NCI-H2107 treated with DMSO at 0.1 percent for 48 hours (cell line): ENCODE data around the gene FKRP.

Experiments
- DNase-seq: peaks from one replicate; lab custom pipeline; 2025; ENCODE audit not compliant: unreplicated experiment; lab: John Stamatoyannopoulos, UW

The FKRP gene

GRCh38 chr19:46719629-46720502 is 26.0 kb upstream of the FKRP start:
- DNase-seq = no peak

GRCh38 chr19:46720503-46721239 is 25.2 kb upstream of the FKRP start:
- no peak for DNase-seq

DNA sequence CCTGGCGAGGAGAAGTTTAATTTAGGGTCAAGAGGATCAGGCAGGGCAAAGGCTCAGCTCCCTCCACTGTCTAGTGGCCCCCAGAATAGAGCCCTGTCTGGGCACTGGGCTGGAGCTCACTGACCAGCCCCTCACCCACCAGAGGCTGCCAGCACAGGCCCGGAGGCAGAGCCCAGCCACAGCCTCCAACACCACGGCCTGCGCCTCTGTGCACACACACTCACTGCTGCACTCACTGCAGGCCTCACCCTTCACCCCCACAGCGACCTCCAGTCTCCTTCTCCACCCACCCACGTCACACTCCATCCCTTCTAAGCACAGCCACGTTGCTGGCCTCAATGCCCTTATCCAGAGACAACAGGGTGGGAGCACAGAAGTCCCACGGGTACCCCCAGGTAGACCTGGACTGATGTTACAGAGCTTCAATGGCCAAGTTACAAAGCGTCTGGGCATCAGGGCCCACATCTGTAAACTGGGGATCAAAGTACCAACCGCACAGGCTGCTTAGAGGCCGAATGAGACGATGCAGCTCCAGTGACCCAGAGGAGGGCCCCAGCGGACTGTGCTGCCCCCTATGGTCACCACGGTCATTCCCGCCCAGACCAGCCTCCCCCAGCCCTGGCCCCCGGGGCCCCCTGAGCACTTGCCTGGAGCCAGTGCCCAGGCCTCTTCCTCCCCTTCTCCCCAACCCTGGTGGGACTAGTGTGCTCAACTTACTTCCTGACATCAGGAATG is 24.4 kb upstream of the FKRP start:
- DNase-seq = no peak

DNA sequence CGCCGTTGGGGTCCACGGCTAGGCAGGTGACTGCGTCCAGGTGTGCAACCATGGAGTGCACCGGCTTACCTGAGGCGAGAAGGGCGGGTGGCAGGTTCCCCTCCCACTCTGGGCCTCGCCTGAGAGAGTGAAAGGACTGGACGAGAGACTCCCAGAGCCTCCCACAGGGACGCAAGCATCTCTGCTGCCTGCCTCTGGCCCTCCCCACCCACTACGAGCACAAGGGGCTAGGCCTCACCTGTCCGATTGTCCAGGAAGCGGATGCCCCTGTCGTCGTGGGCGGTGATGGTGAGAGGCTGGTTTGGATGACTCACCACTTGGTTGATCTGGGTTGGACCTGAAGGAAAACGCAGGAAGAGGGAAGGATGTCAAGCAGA is 23.9 kb upstream of the FKRP start:
- no peak for DNase-seq

DNA sequence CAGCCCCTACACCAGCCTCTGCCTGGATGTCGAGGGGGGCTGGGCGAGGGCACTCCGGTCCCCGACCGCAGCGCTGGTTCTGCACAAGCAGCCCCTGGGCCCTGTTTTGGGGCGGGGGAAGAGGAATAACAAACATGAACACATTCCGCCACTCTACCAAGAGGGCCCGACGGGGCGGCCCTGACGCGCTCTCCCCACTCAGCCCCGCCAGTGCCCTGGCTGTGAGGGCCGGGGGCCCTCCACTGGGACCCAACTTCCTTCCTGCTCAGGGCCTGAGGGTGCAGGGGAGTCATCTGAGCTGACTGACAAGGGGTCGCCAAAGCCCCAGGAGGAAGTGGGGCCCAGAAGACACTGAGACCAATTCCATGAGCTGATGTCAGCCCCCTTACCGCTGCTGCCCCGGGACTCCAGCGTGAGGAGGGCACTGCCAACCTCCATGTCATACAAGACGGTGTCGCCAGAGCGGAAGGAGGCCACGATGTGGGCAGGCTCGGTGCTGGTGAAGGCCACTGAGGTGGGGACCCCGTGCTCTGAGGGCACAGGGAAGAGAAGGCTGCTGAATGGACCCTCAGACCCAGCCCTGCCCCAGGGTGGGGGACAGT is 23.3 kb upstream of the FKRP start:
- no peak for DNase-seq

GRCh38 chr19:46723023-46723461 is 22.8 kb upstream of the FKRP start:
- DNase-seq = no peak

DNA sequence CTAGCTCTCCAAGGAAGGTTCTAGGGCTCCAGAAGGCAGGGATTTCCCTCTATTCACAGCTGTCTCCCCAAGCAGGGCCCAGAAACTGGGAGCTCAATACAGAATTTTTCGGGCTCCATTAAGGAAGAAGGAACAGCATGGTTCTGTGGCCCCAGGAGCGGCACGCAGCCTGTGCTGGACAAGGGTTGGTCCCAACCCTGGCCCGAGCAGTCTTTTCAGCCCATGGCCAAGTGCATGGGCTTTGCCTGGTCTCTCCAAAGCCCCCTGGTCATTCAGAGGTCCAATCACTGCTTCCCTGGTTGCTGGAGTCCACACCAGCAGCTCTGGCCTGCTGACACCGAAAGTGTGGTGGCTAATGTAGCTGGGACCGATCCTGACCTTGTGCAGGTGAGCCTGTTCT is 22.4 kb upstream of the FKRP start:
- DNase-seq = no peak

DNA sequence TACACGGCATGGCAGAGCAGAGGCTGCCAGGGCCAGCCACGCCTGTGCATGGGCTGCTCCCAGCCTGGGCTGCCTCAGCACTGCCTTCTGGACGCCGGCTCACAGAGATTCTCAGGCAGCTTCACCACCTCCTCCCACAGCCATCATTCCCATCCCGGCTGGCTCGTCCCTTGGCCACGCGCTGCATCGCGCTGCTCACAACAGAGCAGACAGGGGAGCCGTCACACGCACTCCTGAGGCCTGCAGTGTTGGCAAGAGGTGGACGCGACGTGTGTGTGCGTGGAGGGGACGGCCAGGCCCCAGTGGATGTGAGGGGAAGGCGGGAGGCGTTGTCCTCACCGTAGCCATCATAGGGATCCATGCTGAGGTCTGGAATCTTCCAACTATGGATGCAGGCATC is 21.4 kb upstream of the FKRP start:
- no peak for DNase-seq

GRCh38 chr19:46725036-46725820 is 20.6 kb upstream of the FKRP start:
- no peak for DNase-seq

GRCh38 chr19:46725859-46726393 is 19.9 kb upstream of the FKRP start:
- DNase-seq = no peak

GRCh38 chr19:46726551-46726950 is 19.3 kb upstream of the FKRP start:
- no peak for DNase-seq

DNA sequence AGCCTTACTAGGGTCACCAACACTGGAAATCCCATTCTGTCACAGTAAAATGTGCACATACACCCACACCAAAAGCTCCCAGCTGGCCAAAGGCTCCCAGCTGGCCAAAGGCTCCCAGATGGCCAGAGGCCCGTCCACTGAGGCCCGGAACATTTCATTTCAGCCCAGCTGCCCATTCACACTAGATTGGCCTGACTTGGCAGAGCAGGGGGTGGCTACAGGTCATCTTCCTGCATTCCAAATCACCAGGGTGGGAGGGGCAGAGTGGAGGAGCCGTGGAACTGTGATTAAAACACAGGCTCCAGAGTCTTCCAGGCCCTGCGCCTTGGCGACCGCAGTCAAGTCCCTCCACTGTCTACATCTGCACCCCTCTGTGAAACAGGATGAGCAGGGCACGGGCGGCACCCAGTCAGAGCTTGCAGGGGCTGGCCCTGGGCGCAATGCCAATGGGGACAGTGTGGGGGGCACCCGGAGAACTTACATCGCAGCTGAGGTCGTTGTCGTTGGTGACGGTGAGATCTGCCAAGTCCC is 18.8 kb upstream of the FKRP start:
- no peak for DNase-seq

DNA sequence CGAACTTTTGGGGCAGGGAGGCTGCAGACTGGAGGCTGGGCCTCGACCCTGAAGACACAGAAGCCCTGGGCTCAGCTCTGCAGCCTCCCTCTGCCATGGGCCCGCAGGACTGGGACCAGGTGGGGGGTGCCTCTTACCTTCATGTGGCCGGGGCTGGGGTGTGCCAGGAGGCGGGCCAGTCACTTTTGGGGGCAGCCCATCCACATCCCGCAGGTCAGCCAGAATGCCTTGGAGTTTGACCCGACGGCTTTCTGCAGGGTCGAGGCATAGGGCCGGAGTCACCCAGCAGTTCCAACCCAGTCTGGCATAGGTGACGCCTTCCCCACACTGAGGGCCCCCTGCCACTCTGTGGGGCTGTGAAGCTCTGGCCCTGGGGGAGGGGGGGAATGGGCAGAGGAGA is 18.1 kb upstream of the FKRP start:
- DNase-seq = no peak

GRCh38 chr19:46728208-46728607 is 17.6 kb upstream of the FKRP start:
- no peak for DNase-seq

GRCh38 chr19:46728693-46729339 is 17.0 kb upstream of the FKRP start:
- DNase-seq = no peak

- DNase-seq = no peak
Measured at GRCh38 chr19:46729696-46730095, 16.2 kb upstream of the FKRP start.

DNA sequence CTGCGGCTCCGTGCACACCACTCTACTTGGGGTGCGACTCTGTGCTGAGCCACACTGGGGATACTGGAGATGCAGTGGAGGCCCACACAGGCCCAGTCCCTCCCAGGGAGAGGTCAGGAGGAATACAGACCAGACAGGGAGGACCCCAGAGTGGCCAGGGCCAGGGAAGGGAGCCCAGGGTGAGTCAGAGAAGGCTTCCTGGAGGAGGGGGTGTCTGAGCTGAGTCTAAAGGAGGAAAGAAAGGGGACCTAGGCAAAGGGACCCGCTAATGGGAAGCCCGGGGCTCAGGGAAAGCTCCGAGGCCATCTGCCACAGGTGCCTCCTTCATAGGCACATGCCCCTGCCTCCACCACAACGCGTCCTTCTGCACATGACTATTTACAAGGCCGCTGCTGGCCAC is 15.7 kb upstream of the FKRP start:
- DNase-seq = no peak

DNA sequence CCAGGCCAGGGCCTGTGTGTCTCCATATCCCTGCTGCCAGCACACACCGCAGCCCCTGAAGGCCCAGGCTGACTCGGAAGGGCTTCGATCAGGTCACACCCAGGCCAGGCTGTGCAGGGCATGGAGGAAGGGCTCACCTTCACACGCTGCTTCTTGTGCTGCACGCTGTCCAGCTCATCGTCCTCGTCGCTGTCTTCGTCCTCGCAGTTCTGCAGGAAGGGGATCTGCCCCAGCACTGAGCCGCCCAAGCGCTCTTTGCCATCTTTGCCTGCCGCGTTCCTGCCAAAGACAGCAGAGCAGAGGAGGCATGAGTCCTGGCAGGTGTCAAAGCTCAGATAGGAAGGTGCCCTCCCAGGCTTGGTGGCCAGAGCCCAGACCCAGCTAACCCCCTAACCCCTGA is 15.3 kb upstream of the FKRP start:
- no peak for DNase-seq

GRCh38 chr19:46731007-46731501 is 14.8 kb upstream of the FKRP start:
- no peak for DNase-seq
